HepG2 (cell line): ENCODE results near the gene LGR6. TPM values are rescaled to one million over a fixed set of nuclear protein-coding genes. Genes with fewer than 3 reads are reported as not detected.

Experiments
- ATAC-seq: fragments of 200-7000 bp; cut with Tn5 transposase; 3 replicates; pipeline ENCODE4 v1.9.1; 2020; ENCODE audit warnings: mild to moderate bottlenecking, moderate library complexity
- BruUV-seq: library from RNA; stranded (reverse); fragments of 400-500 nt; replicated peaks from 2 replicates; lab custom pipeline; 2021; lab: Mats Ljungman, UMichigan
- CTCF ChIA-PET: fragments of 300-600 bp; formaldehyde crosslinking; extraction: SDS; loops from one replicate; lab custom pipeline; 2021; ENCODE audit warnings: low total read pairs, inconsistent platforms, low intra/inter-chr PET ratio; lab: Yijun Ruan, JAX
- POLR2A ChIA-PET: fragments of 350-600 bp; sonication (Branson Sonifier 250); formaldehyde crosslinking; loops from one replicate; lab custom pipeline; 2020; ENCODE audit warnings: antibody characterized with exemption, inconsistent platforms; lab: Yijun Ruan, JAX
- DNase-seq: peaks from one replicate; pipeline ENCODE4 v3.0.0-alpha.2; 2015; ENCODE audit warnings: low spot score
- FAIRE-seq: peaks from 3 replicates; lab custom pipeline; 2011; peaks lifted over from hg19 to GRCh38; lab: Jason Lieb, UNC
- H2AFZ ChIP-seq: one replicate; pipeline ENCODE4 v1.6.1; 2011; ENCODE audit warnings: low read length, inconsistent platforms
- H3K27ac ChIP-seq: fragments of 300-600 bp; 3 replicates; pipeline ENCODE4 v1.8.0; 2011; ENCODE audit warnings: mixed run types, mild to moderate bottlenecking, mixed read lengths, low read length, inconsistent platforms; ENCODE audit not compliant: insufficient read depth; ENCODE audit errors: extremely low read length
- H3K27me3 ChIP-seq, 2 experiments: fragments of 200-600 bp in 1 of 2; 2 replicates in 1 of 2; 3 replicates in 1 of 2; pipeline versions ENCODE4 v1.6.0 to v1.8.0; 2011; ENCODE audit warnings: low read length in 2 of 2, mild to moderate bottlenecking in 2 of 2, moderate library complexity in 2 of 2, inconsistent platforms in 1 of 2; ENCODE audit not compliant: insufficient read depth in 2 of 2, control insufficient read depth in 1 of 2
- H3K36me3 ChIP-seq, 2 experiments: fragments of 200-600 bp in 1 of 2; replicated peaks in 1 of 2; 2 replicates in 1 of 2; 3 replicates in 1 of 2; pipeline versions ENCODE4 v1.5.1 to v1.8.0; 2011; ENCODE audit warnings: low read length in 2 of 2, inconsistent platforms in 1 of 2; ENCODE audit not compliant: insufficient read depth in 2 of 2, control insufficient read depth in 1 of 2
- H3K4me1 ChIP-seq: 2 replicates; pipeline ENCODE4 v1.5.1; 2012; ENCODE audit warnings: low read length, inconsistent platforms; ENCODE audit not compliant: insufficient read depth
- H3K4me2 ChIP-seq: 2 replicates; pipeline ENCODE4 v1.6.0; 2011; ENCODE audit warnings: low read depth, low read length, inconsistent platforms
- H3K4me3 ChIP-seq, 3 experiments: fragments of 200-600 bp in 1 of 3; sonication (generic), shearing (Covaris generic) in 1 of 3; replicated peaks in 1 of 3; 2 replicates each; pipeline ENCODE4 v1.5.1; 2011 to 2016; ENCODE audit warnings: low read length in 3 of 3, inconsistent platforms in 2 of 3, low read depth in 2 of 3, mild to moderate bottlenecking in 2 of 3, control low read depth in 1 of 3, mixed read lengths in 1 of 3; ENCODE audit not compliant: insufficient read depth in 1 of 3
- H3K79me2 ChIP-seq: one replicate; pipeline ENCODE4 v1.6.1; 2011; ENCODE audit warnings: low read length, inconsistent platforms; ENCODE audit not compliant: insufficient read depth
- H3K9ac ChIP-seq: 2 replicates; pipeline ENCODE4 v1.6.0; 2011; ENCODE audit warnings: mild to moderate bottlenecking, low read depth, low read length, inconsistent platforms; ENCODE audit not compliant: insufficient read depth
- H3K9me3 ChIP-seq: 2 replicates; pipeline ENCODE4 v1.5.1; 2012; ENCODE audit warnings: mild to moderate bottlenecking, low read length
- H4K20me1 ChIP-seq: 2 replicates; pipeline ENCODE4 v1.6.0; 2011; ENCODE audit warnings: inconsistent platforms, mild to moderate bottlenecking, low read length, moderate library complexity; ENCODE audit not compliant: insufficient read depth
- NFE2 ChIP-seq: sonication (generic); formaldehyde crosslinking; IDR thresholded peaks from 2 replicates; pipeline ENCODE4 v1.4.0; 2020; ENCODE audit warnings: missing genetic modification reagents
- PHF8 ChIP-seq: sonication (generic); formaldehyde crosslinking; IDR thresholded peaks from 2 replicates; pipeline ENCODE4 v1.5.0; 2020; ENCODE audit warnings: missing genetic modification reagents
- REL ChIP-seq: sonication (generic); formaldehyde crosslinking; conservative IDR thresholded peaks from 2 replicates; pipeline ENCODE4 v1.8.0; 2022; ENCODE audit warnings: mild to moderate bottlenecking, missing genetic modification reagents, moderate library complexity
- TP53 ChIP-seq: sonication (generic); formaldehyde crosslinking; conservative IDR thresholded peaks from 2 replicates; pipeline ENCODE4 v1.4.0; 2020; ENCODE audit warnings: missing genetic modification reagents
- ZBTB3 ChIP-seq: sonication (generic); formaldehyde crosslinking; IDR thresholded peaks from 2 replicates; pipeline ENCODE4 v1.4.0; 2020; ENCODE audit warnings: low read depth, mild to moderate bottlenecking, moderate library complexity, missing genetic modification reagents, borderline replicate concordance
- ZNF234 ChIP-seq: sonication (generic); formaldehyde crosslinking; conservative IDR thresholded peaks from 2 replicates; pipeline ENCODE4 v1.5.1; 2020; ENCODE audit warnings: mild to moderate bottlenecking, missing genetic modification reagents
- ZNF446 ChIP-seq: sonication (generic); formaldehyde crosslinking; IDR thresholded peaks from 2 replicates; pipeline ENCODE4 v1.5.0; 2020; ENCODE audit warnings: mild to moderate bottlenecking, missing genetic modification reagents
- WGBS: methylation state at CpG from one replicate; pipeline ENCODE4 v1.1.6; 2017; ENCODE audit warnings: low lambda C conversion rate; 5-methylcytosine and 5-hydroxymethylcytosine counted together
- in situ Hi-C: cut with HindIII; loops from 2 replicates; pipeline ENCODE4 v1.10.0; 2017; ENCODE audit warnings: low pct_unique_long_range_greater_than_20kb; ENCODE audit not compliant: extremely low pct_ligation_motif_present
- intact Hi-C: fragments of 100-400 bp; cut with micrococcal nuclease; formaldehyde crosslinking; loops from one replicate; pipeline ENCODE4 v1.10.0; 2022; ENCODE audit not compliant: unreplicated experiment
- polyA plus RNA-seq, 8 experiments: library from polyadenylated mRNA; depleted of rRNA in 3 of 8; stranded (reverse) in 7 of 8; unstranded in 1 of 8; fragments of >200 nt; fragmentation: Illumina TruSeq in 4 of 8; extraction: Trizol in 4 of 8; gene quantifications; 2 replicates each; pipeline versions ENCODE4 v1.2.1 to v1.2.3, GENCODE V29; 2011 to 2016; ENCODE audit warnings: low read depth in 4 of 8, missing spikeins in 1 of 8, mixed read lengths in 1 of 8; ENCODE audit not compliant: insufficient read depth in 1 of 8
- total RNA-seq, 5 experiments: library from RNA; depleted of rRNA; stranded (reverse); fragments of >200 nt; fragmentation: Illumina TruSeq; extraction: Trizol; gene quantifications; 2 replicates each; pipeline ENCODE4 v1.2.3, GENCODE V29; 2016; ENCODE audit warnings: low read depth in 1 of 5
- TF ChIP-seq, protein P1 (sequence below): sonication (generic); formaldehyde crosslinking; IDR thresholded peaks from 2 replicates; pipeline ENCODE4 v1.5.1; 2020; ENCODE audit warnings: mild to moderate bottlenecking, missing genetic modification reagents, moderate library complexity
- TF ChIP-seq, protein P2 (sequence below): sonication (generic); formaldehyde crosslinking; IDR thresholded peaks from 2 replicates; pipeline ENCODE4 v1.4.0; 2020; ENCODE audit warnings: missing genetic modification reagents
- TF ChIP-seq, protein P3 (sequence below), 2 experiments: sonication (generic) in 1 of 2; formaldehyde crosslinking in 1 of 2; IDR thresholded peaks; 2 replicates each; pipeline versions ENCODE4 v1.4.0 to v1.6.1; 2018 to 2020; ENCODE audit warnings: missing genetic modification reagents in 2 of 2, borderline replicate concordance in 1 of 2, low read depth in 1 of 2, mild to moderate bottlenecking in 1 of 2, missing biosample characterization in 1 of 2
- TF ChIP-seq, protein P4 (sequence below): sonication (generic); formaldehyde crosslinking; IDR thresholded peaks from 2 replicates; pipeline ENCODE4 v1.4.0; 2020; ENCODE audit warnings: missing genetic modification reagents

Gene LGR6
- total and polyA plus RNA-seq, 2 of the 13 experiments (the other 11 are each of a cell fraction or from before 2014, with no cell fraction given), result 0.07 TPM; not detected in 1

DNA sequence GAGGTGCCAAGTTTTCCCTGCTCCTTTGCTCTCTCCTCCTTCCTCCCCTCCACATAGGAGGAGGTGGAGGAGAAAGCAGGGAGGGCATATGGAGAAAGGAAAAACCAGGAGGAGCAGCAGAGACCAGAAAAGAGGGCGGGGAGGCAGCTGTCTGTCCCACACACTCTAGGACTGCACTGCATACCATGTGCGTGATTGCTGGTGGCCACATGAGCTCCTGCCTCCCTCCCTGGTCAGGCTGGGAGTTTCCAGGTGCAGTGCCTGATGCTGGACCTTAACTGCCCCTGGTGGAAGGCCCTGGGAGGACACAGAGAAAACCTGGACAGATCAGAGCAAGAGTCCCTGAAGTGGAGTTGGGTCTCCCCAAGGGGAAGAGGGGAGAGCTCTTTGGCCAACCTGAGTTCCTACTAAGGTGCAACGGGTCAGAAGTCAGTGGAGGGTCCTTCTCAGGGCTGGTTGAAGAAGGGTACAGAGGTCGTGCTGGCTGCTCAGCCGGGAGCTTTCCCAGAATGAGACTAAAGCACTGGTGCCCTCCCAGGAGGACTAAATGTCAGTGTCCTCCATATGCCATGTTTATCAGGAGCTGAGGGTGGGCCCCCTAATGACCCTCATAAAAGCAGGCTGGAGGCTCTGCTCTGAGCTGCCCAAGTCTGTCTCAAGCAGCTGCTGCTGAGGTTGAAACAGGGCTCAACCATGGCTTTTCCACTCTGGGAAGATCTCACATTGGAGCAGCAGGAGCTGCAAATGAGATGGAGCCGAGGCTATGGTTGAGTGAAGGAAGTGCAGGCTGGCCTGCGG, 3.5 kb upstream of the LGR6 start:
- Histone ChIP-seq H3K4me1 (peaks cover 52% of the 10 kb centered on the region), H3K9ac (peak overlapping the region; percentile 13; the same call in 1 of the 2 replicates), H3K79me2 (no peaks in the 10 kb centered on the region), H2AFZ (no peak overlapping the region), H4K20me1 (no peaks in the 10 kb centered on the region), H3K4me2 (peak overlapping the region; percentile 79), H3K4me3 (peak overlapping the region; percentile 12 to 67 (median 50); a peak in 4 of 6 replicates), H3K9me3 (no peaks in the 10 kb centered on the region), H3K27me3 (peaks cover 11 to 14% of the 10 kb centered on the region in 2 experiments), H3K27ac (peak overlapping the region; percentile 93), H3K36me3 (no peaks in the 10 kb centered on the region)
- in situ Hi-C loops, result loop anchor here (5.0 to 10.0 kb wide), 2 partner anchors 127 to 525 kb away; partner anchors contain the start of gene SYT2
- CTCF ChIA-PET, result interaction anchor here (1.9 kb wide), 1 partner anchor 126 kb away, joined by 15 read pairs; no protein-coding TSS in a partner anchor
- intact Hi-C loops, result loop anchor here (2.0 to 5.0 kb wide), 2 partner anchors 47 to 529 kb away; no protein-coding TSS in a partner anchor
- peak; percentile 72 for DNase-seq
- ATAC-seq, result peak; percentile 79
- peak; percentile 89 for FAIRE-seq
- 0% methylated on average over 4 of the region's 7 CpGs for WGBS
- POLR2A ChIA-PET, result interaction anchor here (1.0 to 1.6 kb wide), 4 partner anchors 10 to 180 kb away, joined by 3 to 4 read pairs (median 3); partner anchors contain the start of genes ELF3 and UBE2T
- no TSS peak for BruUV-seq
- TF ChIP-seq, protein P1, sequence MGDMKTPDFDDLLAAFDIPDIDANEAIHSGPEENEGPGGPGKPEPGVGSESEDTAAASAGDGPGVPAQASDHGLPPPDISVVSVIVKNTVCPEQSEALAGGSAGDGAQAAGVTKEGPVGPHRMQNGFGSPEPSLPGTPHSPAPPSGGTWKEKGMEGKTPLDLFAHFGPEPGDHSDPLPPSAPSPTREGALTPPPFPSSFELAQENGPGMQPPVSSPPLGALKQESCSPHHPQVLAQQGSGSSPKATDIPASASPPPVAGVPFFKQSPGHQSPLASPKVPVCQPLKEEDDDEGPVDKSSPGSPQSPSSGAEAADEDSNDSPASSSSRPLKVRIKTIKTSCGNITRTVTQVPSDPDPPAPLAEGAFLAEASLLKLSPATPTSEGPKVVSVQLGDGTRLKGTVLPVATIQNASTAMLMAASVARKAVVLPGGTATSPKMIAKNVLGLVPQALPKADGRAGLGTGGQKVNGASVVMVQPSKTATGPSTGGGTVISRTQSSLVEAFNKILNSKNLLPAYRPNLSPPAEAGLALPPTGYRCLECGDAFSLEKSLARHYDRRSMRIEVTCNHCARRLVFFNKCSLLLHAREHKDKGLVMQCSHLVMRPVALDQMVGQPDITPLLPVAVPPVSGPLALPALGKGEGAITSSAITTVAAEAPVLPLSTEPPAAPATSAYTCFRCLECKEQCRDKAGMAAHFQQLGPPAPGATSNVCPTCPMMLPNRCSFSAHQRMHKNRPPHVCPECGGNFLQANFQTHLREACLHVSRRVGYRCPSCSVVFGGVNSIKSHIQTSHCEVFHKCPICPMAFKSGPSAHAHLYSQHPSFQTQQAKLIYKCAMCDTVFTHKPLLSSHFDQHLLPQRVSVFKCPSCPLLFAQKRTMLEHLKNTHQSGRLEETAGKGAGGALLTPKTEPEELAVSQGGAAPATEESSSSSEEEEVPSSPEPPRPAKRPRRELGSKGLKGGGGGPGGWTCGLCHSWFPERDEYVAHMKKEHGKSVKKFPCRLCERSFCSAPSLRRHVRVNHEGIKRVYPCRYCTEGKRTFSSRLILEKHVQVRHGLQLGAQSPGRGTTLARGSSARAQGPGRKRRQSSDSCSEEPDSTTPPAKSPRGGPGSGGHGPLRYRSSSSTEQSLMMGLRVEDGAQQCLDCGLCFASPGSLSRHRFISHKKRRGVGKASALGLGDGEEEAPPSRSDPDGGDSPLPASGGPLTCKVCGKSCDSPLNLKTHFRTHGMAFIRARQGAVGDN (CRISPR knock-in tag), result peak; percentile 67
- no peak for TF ChIP-seq REL
- TF ChIP-seq, protein P2, sequence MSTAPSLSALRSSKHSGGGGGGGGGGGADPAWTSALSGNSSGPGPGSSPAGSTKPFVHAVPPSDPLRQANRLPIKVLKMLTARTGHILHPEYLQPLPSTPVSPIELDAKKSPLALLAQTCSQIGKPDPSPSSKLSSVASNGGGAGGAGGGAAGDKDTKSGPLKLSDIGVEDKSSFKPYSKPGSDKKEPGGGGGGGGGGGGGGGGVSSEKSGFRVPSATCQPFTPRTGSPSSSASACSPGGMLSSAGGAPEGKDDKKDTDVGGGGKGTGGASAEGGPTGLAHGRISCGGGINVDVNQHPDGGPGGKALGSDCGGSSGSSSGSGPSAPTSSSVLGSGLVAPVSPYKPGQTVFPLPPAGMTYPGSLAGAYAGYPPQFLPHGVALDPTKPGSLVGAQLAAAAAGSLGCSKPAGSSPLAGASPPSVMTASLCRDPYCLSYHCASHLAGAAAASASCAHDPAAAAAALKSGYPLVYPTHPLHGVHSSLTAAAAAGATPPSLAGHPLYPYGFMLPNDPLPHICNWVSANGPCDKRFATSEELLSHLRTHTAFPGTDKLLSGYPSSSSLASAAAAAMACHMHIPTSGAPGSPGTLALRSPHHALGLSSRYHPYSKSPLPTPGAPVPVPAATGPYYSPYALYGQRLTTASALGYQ (CRISPR knock-in tag), result no peak
- TF ChIP-seq, protein P3, sequence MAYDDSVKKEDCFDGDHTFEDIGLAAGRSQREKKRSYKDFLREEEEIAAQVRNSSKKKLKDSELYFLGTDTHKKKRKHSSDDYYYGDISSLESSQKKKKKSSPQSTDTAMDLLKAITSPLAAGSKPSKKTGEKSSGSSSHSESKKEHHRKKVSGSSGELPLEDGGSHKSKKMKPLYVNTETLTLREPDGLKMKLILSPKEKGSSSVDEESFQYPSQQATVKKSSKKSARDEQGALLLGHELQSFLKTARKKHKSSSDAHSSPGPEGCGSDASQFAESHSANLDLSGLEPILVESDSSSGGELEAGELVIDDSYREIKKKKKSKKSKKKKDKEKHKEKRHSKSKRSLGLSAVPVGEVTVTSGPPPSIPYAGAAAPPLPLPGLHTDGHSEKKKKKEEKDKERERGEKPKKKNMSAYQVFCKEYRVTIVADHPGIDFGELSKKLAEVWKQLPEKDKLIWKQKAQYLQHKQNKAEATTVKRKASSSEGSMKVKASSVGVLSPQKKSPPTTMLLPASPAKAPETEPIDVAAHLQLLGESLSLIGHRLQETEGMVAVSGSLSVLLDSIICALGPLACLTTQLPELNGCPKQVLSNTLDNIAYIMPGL (CRISPR knock-in tag; IDR thresholded peaks at IDR 0.05; ENCODE audit: borderline replicate concordance in 1 of 2, low read depth in 1 of 2), result peak in 1 of 2 experiments; percentile 44; a peak in 2 of 4 replicates
- no peak for TF ChIP-seq ZBTB3 (CRISPR knock-in tag)
- TF ChIP-seq PHF8 (CRISPR knock-in tag), result no peak
- no peak for TF ChIP-seq TP53
- TF ChIP-seq ZNF446 (CRISPR knock-in tag), result no peak
- TF ChIP-seq, protein P4, sequence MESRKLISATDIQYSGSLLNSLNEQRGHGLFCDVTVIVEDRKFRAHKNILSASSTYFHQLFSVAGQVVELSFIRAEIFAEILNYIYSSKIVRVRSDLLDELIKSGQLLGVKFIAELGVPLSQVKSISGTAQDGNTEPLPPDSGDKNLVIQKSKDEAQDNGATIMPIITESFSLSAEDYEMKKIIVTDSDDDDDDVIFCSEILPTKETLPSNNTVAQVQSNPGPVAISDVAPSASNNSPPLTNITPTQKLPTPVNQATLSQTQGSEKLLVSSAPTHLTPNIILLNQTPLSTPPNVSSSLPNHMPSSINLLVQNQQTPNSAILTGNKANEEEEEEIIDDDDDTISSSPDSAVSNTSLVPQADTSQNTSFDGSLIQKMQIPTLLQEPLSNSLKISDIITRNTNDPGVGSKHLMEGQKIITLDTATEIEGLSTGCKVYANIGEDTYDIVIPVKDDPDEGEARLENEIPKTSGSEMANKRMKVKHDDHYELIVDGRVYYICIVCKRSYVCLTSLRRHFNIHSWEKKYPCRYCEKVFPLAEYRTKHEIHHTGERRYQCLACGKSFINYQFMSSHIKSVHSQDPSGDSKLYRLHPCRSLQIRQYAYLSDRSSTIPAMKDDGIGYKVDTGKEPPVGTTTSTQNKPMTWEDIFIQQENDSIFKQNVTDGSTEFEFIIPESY (CRISPR knock-in tag), result no peak
- TF ChIP-seq ZNF234, result no peak
- no peak for TF ChIP-seq NFE2 (CRISPR knock-in tag)
